ENCODE results near the gene FALEC.

DNA sequence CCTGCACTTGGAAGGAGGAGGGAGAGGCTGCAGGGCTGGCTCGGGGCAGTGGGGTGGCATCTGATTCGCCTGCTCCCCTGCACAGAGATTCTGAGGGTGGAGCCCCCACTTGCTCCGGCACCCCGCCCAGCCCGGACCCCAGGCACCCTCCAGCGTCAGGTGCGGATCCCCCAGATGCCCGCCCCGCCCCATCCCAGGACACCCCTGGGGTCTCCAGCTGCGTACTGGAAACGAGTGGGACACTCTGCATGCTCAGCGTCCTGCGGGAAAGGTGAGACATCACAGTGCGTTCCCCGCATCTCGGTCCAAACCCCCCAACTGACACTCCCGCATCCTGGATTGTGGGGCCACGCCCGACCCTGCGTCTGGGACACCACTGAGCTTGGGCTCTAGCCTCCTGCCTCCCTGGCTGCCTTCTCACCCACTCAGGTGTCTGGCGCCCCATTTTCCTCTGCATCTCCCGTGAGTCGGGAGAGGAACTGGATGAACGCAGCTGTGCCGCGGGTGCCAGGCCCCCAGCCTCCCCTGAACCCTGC is 41.6 kb downstream of the FALEC start:
- TF ChIP-seq, protein P1, sequence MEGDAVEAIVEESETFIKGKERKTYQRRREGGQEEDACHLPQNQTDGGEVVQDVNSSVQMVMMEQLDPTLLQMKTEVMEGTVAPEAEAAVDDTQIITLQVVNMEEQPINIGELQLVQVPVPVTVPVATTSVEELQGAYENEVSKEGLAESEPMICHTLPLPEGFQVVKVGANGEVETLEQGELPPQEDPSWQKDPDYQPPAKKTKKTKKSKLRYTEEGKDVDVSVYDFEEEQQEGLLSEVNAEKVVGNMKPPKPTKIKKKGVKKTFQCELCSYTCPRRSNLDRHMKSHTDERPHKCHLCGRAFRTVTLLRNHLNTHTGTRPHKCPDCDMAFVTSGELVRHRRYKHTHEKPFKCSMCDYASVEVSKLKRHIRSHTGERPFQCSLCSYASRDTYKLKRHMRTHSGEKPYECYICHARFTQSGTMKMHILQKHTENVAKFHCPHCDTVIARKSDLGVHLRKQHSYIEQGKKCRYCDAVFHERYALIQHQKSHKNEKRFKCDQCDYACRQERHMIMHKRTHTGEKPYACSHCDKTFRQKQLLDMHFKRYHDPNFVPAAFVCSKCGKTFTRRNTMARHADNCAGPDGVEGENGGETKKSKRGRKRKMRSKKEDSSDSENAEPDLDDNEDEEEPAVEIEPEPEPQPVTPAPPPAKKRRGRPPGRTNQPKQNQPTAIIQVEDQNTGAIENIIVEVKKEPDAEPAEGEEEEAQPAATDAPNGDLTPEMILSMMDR (conservative IDR thresholded peaks at IDR 0.05; ENCODE audit: low read depth, low read length), result no peak
- TF ChIP-seq EZH2 (IDR thresholded peaks at IDR 0.05; ENCODE audit: borderline replicate concordance, low read depth, low read length, poor library complexity, severe bottlenecking), result no peak
